Ectodermal cell (in vitro differentiated cells): ENCODE measurements around the gene SRRM3.
"Not testable (repeated sequence)": the region's sequence is repeated elsewhere in the genome, so short reads cannot be mapped to it uniquely, and the experiment has no call there.

ENCODE experiments used
- H3K27ac ChIP-seq: 2 replicates; pipeline ENCODE4 v1.7.0; 2013; ENCODE audit warnings: mild to moderate bottlenecking, low read depth, low read length; ENCODE audit not compliant: insufficient read depth, poor library complexity, severe bottlenecking
- H3K27me3 ChIP-seq: 2 replicates; pipeline ENCODE4 v1.7.0; 2013; ENCODE audit warnings: mild to moderate bottlenecking, low read length; ENCODE audit not compliant: insufficient read depth, control insufficient read depth, poor library complexity, severe bottlenecking
- H3K36me3 ChIP-seq: one replicate; pipeline ENCODE4 v1.7.0; 2013; ENCODE audit warnings: low read length; ENCODE audit not compliant: control insufficient read depth, insufficient read depth
- H3K4me1 ChIP-seq: one replicate; pipeline ENCODE4 v1.7.0; 2013; ENCODE audit warnings: low read length; ENCODE audit not compliant: control insufficient read depth, insufficient read depth
- H3K4me3 ChIP-seq: 2 replicates; pipeline ENCODE4 v1.7.0; 2013; ENCODE audit warnings: low read depth, low read length, control low read depth; ENCODE audit not compliant: insufficient read depth
- H3K9me3 ChIP-seq: 2 replicates; pipeline ENCODE4 v1.7.0; 2013; ENCODE audit warnings: mild to moderate bottlenecking, low read length, moderate library complexity; ENCODE audit not compliant: control insufficient read depth
- WGBS, 2 experiments: methylation state at CpG; one replicate each; pipeline ENCODE4 v1.1.7; 2013; ENCODE audit warnings: missing lambda C conversion rate in 2 of 2; 5-methylcytosine and 5-hydroxymethylcytosine counted together

The SRRM3 gene

GRCh38 chr7:76301000-76301399, 99.3 kb downstream of the SRRM3 start:
- H3K9me3 ChIP-seq = no peaks in the 10 kb centered on the region
- peaks cover 23% of the 10 kb centered on the region for H3K27me3 ChIP-seq
- H3K4me3 ChIP-seq = no peak overlapping the region
- WGBS, 2 experiments = 74 to 88% methylated on average over 3 of the region's 3 CpGs
- H3K27ac ChIP-seq = no peak overlapping the region
- no peaks in the 10 kb centered on the region for H3K36me3 ChIP-seq
- H3K4me1 ChIP-seq = peaks cover 8% of the 10 kb centered on the region

GRCh38 chr7:76302347-76303201, 100.9 kb downstream of the SRRM3 start, which contains the start of gene HSPB1:
TSS of gene HSPB1 (plus strand) at chr7:76302673. CDS start at chr7:76302713, 40 bp downstream.
- no peaks in the 10 kb centered on the region for H3K36me3 ChIP-seq
- WGBS, 2 experiments = 1 to 2% methylated on average over 75 of the region's 75 CpGs
- no peaks in the 10 kb centered on the region for H3K9me3 ChIP-seq
- H3K27me3 ChIP-seq = peaks cover 23% of the 10 kb centered on the region
- no peak within 1 kb of the TSS for H3K27ac ChIP-seq
- H3K4me1 ChIP-seq = peaks cover 18% of the 10 kb centered on the region
- H3K4me3 ChIP-seq = peak within 1 kb of the TSS; percentile 27

- no peaks in the 10 kb centered on the region for H3K36me3 ChIP-seq
- H3K4me1 ChIP-seq = peaks cover 18% of the 10 kb centered on the region
- no peaks in the 10 kb centered on the region for H3K9me3 ChIP-seq
- peak overlapping the region; percentile 27 for H3K4me3 ChIP-seq
- no peak overlapping the region for H3K27ac ChIP-seq
- WGBS, 2 experiments = 4 to 5% methylated on average over 56 of the region's 56 CpGs
- H3K27me3 ChIP-seq = peaks cover 23% of the 10 kb centered on the region
Measured at GRCh38 chr7:76303202-76304147, 101.8 kb downstream of the SRRM3 start.

- H3K27ac ChIP-seq = no peak overlapping the region
- no peaks in the 10 kb centered on the region for H3K9me3 ChIP-seq
- no peak overlapping the region for H3K4me3 ChIP-seq
- WGBS, 2 experiments = 88 to 94% methylated on average over 10 of the region's 10 CpGs
- H3K36me3 ChIP-seq = no peaks in the 10 kb centered on the region
- peaks cover 18% of the 10 kb centered on the region for H3K4me1 ChIP-seq
- H3K27me3 ChIP-seq = peaks cover 23% of the 10 kb centered on the region
Measured at GRCh38 chr7:76304888-76305375, 103.2 kb downstream of the SRRM3 start.

- not testable (repeated sequence) for H3K9me3 ChIP-seq, H3K27me3 ChIP-seq, H3K4me3 ChIP-seq, H3K36me3 ChIP-seq, H3K27ac ChIP-seq
- WGBS, 2 experiments = 94 to 95% methylated on average over 12 of the region's 12 CpGs
- peaks cover 16% of the 10 kb centered on the region for H3K4me1 ChIP-seq
Measured at GRCh38 chr7:76308874-76309273, 107.2 kb downstream of the SRRM3 start.

GRCh38 chr7:76309341-76310101, 107.8 kb downstream of the SRRM3 start:
- not testable (repeated sequence) for H3K4me3 ChIP-seq, H3K9me3 ChIP-seq, H3K27me3 ChIP-seq, H3K4me1 ChIP-seq, H3K36me3 ChIP-seq, H3K27ac ChIP-seq
- 94 to 95% methylated on average over 50 of the region's 50 CpGs for WGBS, 2 experiments

GRCh38 chr7:76310102-76310957, 108.6 kb downstream of the SRRM3 start:
- Histone ChIP-seq H3K36me3 (no peaks in the 10 kb centered on the region), H3K4me1 (peaks cover 10% of the 10 kb centered on the region), H3K27me3 (no peaks in the 10 kb centered on the region), H3K4me3 (no peak overlapping the region), H3K9me3 (no peaks in the 10 kb centered on the region), H3K27ac (no peak overlapping the region)
- 69 to 73% methylated on average over 21 of the region's 21 CpGs for WGBS, 2 experiments

GRCh38 chr7:76311838-76312237, 110.1 kb downstream of the SRRM3 start:
- not testable (repeated sequence) for H3K4me1 ChIP-seq, H3K9me3 ChIP-seq, H3K36me3 ChIP-seq, H3K27me3 ChIP-seq, H3K4me3 ChIP-seq, H3K27ac ChIP-seq
- WGBS, 2 experiments = 90 to 93% methylated on average over 6 of the region's 6 CpGs

GRCh38 chr7:76314042-76314721, 112.5 kb downstream of the SRRM3 start:
- H3K27me3 ChIP-seq = no peaks in the 10 kb centered on the region
- H3K27ac ChIP-seq = no peak overlapping the region
- H3K4me3 ChIP-seq = no peak overlapping the region
- H3K9me3 ChIP-seq = no peaks in the 10 kb centered on the region
- WGBS, 2 experiments = 10 to 11% methylated on average over 15 of the region's 15 CpGs
- no peaks in the 10 kb centered on the region for H3K36me3 ChIP-seq
- peaks cover 6% of the 10 kb centered on the region for H3K4me1 ChIP-seq
